NT2/D1 (cell line): ENCODE results near the gene COL9A3.
A peak's percentile ranks its signal among the peaks of the same experiment; 100 is the strongest.

ENCODE experiments used
- DNase-seq: peaks from one replicate; pipeline ENCODE4 v3.0.0-alpha.2; 2011; ENCODE audit warnings: low read depth, low spot score
- H3K27me3 ChIP-seq: 2 replicates; pipeline ENCODE4 v1.6.0; 2011; ENCODE audit warnings: mild to moderate bottlenecking; ENCODE audit not compliant: insufficient read length, insufficient read depth
- H3K36me3 ChIP-seq: 2 replicates; pipeline ENCODE4 v1.6.1; 2011; ENCODE audit warnings: mild to moderate bottlenecking, low read length, mixed read lengths; ENCODE audit not compliant: insufficient read depth, insufficient read length
- H3K4me1 ChIP-seq: 2 replicates; pipeline ENCODE4 v1.5.1; 2011; ENCODE audit not compliant: insufficient read depth, insufficient read length
- H3K4me3 ChIP-seq: 2 replicates; pipeline ENCODE4 v1.5.1; 2011; ENCODE audit warnings: low read depth; ENCODE audit not compliant: insufficient read length
- H3K9ac ChIP-seq: 2 replicates; pipeline ENCODE4 v1.6.0; 2011; ENCODE audit warnings: low read depth; ENCODE audit not compliant: insufficient read length
- H3K9me3 ChIP-seq: 2 replicates; pipeline ENCODE4 v1.5.1; 2011; ENCODE audit warnings: mild to moderate bottlenecking, low read length; ENCODE audit not compliant: insufficient read depth
- SUZ12 ChIP-seq: IDR thresholded peaks from 2 replicates; pipeline ENCODE4 v1.6.1; 2011; ENCODE audit not compliant: insufficient read length, insufficient read depth; ENCODE audit errors: extremely low read depth
- YY1 ChIP-seq: IDR thresholded peaks from 2 replicates; pipeline ENCODE4 v1.6.1; 2011; ENCODE audit not compliant: insufficient read length, insufficient read depth
- ZNF274 ChIP-seq: IDR thresholded peaks from 2 replicates; pipeline ENCODE4 v1.6.1; 2011; ENCODE audit warnings: mild to moderate bottlenecking, low read depth, low read length

The COL9A3 gene

DNA sequence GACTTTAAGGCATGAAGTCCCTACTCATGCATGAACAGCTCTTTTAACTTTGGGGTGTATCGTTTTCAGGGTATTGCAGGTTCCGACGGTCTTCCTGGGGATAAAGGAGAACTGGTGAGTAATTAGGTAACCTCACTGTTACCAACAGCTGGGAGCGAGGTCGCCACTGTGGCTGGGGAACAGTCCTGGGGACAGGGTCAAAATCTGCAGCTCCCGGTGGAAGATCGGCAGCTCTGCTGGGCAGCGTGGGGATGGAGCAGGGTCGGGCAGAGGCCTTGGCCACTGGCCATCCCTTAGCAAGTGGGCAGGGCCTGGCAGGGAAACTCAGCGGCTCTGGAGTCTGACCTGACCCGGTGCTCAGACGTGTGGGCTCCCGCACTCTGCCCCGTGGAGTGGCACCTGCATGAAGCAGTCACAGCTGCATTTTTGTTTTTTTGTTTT lies 16.1 kb downstream of the COL9A3 start:
- Histone ChIP-seq H3K4me3 (peak overlapping the region; percentile 19), H3K9me3 (no peaks in the 10 kb centered on the region), H3K9ac (peak overlapping the region; percentile 43), H3K4me1 (peaks cover 34% of the 10 kb centered on the region), H3K27me3 (no peaks in the 10 kb centered on the region), H3K36me3 (peaks cover 88% of the 10 kb centered on the region)
- DNase-seq, result no peak
- TF ChIP-seq ZNF274 (no peak), SUZ12 (no peak), YY1 (no peak)

GRCh38 chr20:62834967-62835730 lies 18.3 kb downstream of the COL9A3 start:
- no peak for DNase-seq
- TF ChIP-seq SUZ12 (no peak), ZNF274 (no peak), YY1 (no peak)
- Histone ChIP-seq H3K9ac (no peak overlapping the region), H3K4me1 (peaks cover 25% of the 10 kb centered on the region), H3K36me3 (peaks cover 87% of the 10 kb centered on the region), H3K27me3 (no peaks in the 10 kb centered on the region), H3K4me3 (no peak overlapping the region), H3K9me3 (no peaks in the 10 kb centered on the region)

GRCh38 chr20:62835931-62836861 lies 19.3 kb downstream of the COL9A3 start:
- Histone ChIP-seq H3K36me3 (peaks cover 88% of the 10 kb centered on the region), H3K27me3 (no peaks in the 10 kb centered on the region), H3K9ac (no peak overlapping the region), H3K4me3 (no peak overlapping the region), H3K4me1 (peaks cover 17% of the 10 kb centered on the region), H3K9me3 (no peaks in the 10 kb centered on the region)
- DNase-seq, result no peak
- no peak for TF ChIP-seq ZNF274
- no peak for TF ChIP-seq SUZ12
- TF ChIP-seq YY1, result no peak

- no peaks in the 10 kb centered on the region for H3K9me3 ChIP-seq
- no peak for TF ChIP-seq ZNF274
- TF ChIP-seq SUZ12, result no peak
- no peak for TF ChIP-seq YY1
- H3K4me1 ChIP-seq, result peaks cover 12% of the 10 kb centered on the region
- H3K27me3 ChIP-seq, result no peaks in the 10 kb centered on the region
- no peak overlapping the region for H3K4me3 ChIP-seq
- peaks cover 86% of the 10 kb centered on the region for H3K36me3 ChIP-seq
- no peak overlapping the region for H3K9ac ChIP-seq
- DNase-seq, result no peak
These were observed 20.2 kb downstream of the COL9A3 start for GRCh38 chr20:62836967-62837490.

DNA sequence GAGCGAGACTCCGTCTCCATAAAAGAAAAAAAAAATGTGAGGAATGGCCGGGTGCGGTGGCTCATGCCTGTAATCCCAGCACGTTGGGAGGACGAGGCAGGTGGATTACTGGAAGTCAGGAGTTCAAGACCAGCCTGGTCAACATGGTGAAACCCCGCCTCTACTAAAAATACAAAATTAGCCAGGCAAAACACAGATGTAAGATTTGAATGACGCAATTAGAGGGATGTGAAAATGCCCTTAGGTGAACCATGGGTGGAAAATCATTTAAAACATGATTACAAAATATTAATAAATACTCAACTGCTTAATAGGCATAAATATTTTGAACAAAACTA lies 20.9 kb downstream of the COL9A3 start:
- Histone ChIP-seq H3K36me3 (peaks cover 80% of the 10 kb centered on the region), H3K4me1 (peaks cover 7% of the 10 kb centered on the region), H3K9ac (no peak overlapping the region), H3K4me3 (no peak overlapping the region), H3K9me3 (no peaks in the 10 kb centered on the region), H3K27me3 (no peaks in the 10 kb centered on the region)
- TF ChIP-seq ZNF274 (no peak), SUZ12 (no peak), YY1 (no peak)
- no peak for DNase-seq

- Histone ChIP-seq H3K27me3 (no peaks in the 10 kb centered on the region), H3K9ac (no peak overlapping the region), H3K36me3 (peaks cover 75% of the 10 kb centered on the region), H3K4me1 (peaks cover 2% of the 10 kb centered on the region), H3K9me3 (no peaks in the 10 kb centered on the region), H3K4me3 (no peak overlapping the region)
- TF ChIP-seq SUZ12, result no peak
- TF ChIP-seq ZNF274, result no peak
- no peak for TF ChIP-seq YY1
- no peak for DNase-seq
These were observed 21.5 kb downstream of the COL9A3 start for GRCh38 chr20:62838128-62838891.
